GM12873 (cell line): ENCODE data around the gene OR9A4.

Source experiments
- TF ChIP-seq, protein P1 (sequence below): IDR thresholded peaks from 2 replicates; pipeline ENCODE4 v1.5.1; 2012; ENCODE audit warnings: low read depth, mild to moderate bottlenecking, moderate library complexity, low read length, control low read depth; ENCODE audit not compliant: insufficient read depth; ENCODE audit errors: missing control alignments

OR9A4 gene

DNA sequence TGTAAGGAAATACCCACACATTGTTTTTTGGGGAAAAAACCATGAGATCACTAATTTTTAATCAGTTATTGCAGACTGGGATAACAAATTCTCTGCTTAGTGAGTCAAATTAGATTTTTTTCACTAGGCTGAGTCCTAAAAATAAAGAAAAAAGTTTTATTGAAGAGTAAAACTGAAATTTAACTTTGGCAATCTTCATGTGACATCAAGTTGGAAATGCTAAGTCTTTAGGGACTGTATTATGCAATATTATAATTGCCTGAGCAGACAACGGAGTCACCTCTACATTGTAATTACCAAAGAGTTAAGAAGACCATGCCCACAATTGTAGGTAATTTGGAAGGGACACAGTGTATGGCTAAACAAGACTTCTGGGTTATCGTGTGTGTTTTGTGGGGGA is 32.8 kb downstream of the OR9A4 start:
- TF ChIP-seq, protein P1, sequence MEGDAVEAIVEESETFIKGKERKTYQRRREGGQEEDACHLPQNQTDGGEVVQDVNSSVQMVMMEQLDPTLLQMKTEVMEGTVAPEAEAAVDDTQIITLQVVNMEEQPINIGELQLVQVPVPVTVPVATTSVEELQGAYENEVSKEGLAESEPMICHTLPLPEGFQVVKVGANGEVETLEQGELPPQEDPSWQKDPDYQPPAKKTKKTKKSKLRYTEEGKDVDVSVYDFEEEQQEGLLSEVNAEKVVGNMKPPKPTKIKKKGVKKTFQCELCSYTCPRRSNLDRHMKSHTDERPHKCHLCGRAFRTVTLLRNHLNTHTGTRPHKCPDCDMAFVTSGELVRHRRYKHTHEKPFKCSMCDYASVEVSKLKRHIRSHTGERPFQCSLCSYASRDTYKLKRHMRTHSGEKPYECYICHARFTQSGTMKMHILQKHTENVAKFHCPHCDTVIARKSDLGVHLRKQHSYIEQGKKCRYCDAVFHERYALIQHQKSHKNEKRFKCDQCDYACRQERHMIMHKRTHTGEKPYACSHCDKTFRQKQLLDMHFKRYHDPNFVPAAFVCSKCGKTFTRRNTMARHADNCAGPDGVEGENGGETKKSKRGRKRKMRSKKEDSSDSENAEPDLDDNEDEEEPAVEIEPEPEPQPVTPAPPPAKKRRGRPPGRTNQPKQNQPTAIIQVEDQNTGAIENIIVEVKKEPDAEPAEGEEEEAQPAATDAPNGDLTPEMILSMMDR, result no peak

GRCh38 chr7:141949451-141949850 is 33.3 kb downstream of the OR9A4 start:
- TF ChIP-seq, protein P1, result no peak

DNA sequence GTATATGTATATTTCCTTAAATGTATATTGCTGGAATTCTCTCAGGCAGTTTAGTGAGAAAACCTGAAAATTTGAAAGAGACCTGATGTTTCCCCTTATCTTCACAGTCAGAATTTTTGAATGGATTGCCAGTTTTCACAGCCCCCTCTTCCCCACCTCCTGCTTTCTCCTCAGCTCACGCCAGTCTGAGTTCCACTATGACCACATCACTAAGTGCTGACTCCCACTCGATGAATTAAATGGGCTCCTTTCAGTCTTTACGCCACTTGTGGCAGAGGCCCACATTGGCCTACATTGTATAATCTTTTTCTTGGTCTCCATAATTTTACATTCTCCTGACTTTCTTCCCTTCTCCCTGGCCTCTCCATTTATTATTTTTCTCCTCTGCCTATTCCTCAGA is 33.7 kb downstream of the OR9A4 start:
- TF ChIP-seq, protein P1, result no peak

DNA sequence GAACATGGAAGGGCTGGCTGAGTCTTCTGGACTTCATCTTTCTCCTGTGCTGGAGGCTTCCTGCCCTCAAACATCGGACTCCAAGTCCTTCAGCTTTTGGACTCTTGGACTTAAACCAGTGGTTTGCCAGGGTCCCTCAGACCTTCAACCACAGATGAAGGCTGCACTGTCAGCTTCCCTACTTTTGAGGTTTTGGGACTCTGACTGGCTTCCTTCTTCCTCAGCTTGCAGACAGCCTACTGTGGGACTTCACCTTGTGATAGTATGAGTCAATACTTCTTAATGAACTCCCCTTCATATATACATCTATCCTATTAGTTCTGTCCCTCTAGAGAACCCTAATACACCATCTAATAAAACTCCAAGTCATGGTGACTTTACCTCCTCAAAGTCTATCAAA is 34.6 kb downstream of the OR9A4 start:
- TF ChIP-seq, protein P1, result no peak

- TF ChIP-seq, protein P1, result no peak
Observed at GRCh38 chr7:141952461-141952860, 36.3 kb downstream of the OR9A4 start.

DNA sequence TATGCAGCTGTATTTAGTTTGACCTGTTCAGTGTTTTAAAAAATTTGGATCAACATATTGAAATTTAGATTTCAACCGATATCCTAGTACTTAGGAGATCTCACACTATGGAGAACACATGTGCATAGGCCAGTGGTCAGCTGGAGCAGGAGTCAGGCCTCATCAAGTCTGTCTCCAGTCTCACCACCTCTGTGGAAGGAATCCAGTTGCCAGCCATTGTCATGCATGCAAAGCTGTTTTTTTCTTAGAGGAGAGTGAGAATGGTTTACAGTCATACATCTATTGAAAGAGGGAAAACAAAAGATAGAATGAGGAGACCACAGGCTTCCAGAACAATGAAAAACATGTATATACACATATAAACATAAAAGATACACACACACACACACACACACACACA is 38.1 kb downstream of the OR9A4 start:
- TF ChIP-seq, protein P1, result no peak

DNA sequence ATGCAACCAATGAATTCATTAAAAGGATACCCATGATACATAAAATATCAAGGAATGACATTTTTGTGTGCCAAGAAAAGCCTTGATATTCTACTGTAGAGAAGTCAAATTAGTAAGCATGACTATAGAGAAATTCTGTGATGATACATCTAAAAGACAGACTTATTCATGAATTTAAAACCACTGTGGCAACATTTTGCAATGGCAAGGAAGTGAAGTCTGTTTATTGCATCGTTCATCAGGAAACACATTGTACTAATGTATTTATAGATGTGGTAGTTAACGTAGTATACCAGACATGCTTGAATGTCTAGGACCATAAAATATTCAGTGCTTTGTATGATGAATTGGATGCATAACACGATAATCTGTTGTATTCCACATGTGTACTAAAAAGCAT is 39.9 kb downstream of the OR9A4 start:
- TF ChIP-seq, protein P1, result no peak
